ENCODE data around the gene PLCG2. TPM values are rescaled to one million over a fixed set of nuclear protein-coding genes. Genes with fewer than 3 reads are reported as not detected.

The PLCG2 gene
- total RNA-seq, 1 donor from 2014 or later, result 47.6 TPM

DNA sequence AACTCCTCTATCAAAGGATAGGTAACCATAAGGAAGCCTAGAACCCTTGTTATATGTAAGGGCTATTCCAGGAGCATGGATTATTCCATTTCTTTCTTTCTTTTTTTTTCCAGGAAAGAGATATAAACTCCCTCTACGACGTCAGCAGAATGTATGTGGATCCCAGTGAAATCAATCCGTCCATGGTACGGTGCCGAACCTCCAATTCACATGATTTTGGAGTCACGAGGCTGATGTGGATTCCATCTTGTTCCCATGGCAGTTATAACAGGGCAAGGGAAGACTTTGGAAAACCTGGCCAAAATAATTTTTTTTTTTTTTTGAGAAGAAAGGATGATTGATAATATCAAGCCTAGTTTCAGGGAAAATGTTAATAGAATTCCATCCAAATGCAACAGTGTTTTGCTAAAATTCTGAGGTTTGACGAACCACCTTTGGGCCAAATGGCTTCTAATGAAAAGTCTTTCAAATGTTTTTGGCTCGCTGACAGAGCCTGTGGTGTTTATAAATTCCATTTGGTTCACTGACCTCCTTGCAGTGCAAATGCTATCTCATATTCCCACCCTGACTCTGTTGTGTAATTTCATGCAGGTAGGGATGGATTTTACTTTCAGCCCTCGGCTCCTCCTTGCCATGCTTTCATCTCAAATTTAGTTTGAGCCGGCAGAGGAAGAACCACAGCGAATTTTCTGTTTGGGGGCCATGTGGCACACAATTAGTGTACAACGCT is 142.2 kb downstream of the PLCG2 start:
- no peak overlapping the region for H3K27ac ChIP-seq
- H3K27me3 ChIP-seq, result no peaks in the 10 kb centered on the region
- H3K36me3 ChIP-seq, result peaks cover 29% of the 10 kb centered on the region
- no peak overlapping the region for H3K4me3 ChIP-seq
- TF ChIP-seq CTCF (IDR thresholded peaks at IDR 0.05), result no peak
- no peaks in the 10 kb centered on the region for H3K9me3 ChIP-seq
- DNase-seq, result no peak
- ATAC-seq, result no peak
- intact Hi-C loops (cut with DNase I), result no loop called here
- peaks cover 3% of the 10 kb centered on the region for H3K4me1 ChIP-seq

DNA sequence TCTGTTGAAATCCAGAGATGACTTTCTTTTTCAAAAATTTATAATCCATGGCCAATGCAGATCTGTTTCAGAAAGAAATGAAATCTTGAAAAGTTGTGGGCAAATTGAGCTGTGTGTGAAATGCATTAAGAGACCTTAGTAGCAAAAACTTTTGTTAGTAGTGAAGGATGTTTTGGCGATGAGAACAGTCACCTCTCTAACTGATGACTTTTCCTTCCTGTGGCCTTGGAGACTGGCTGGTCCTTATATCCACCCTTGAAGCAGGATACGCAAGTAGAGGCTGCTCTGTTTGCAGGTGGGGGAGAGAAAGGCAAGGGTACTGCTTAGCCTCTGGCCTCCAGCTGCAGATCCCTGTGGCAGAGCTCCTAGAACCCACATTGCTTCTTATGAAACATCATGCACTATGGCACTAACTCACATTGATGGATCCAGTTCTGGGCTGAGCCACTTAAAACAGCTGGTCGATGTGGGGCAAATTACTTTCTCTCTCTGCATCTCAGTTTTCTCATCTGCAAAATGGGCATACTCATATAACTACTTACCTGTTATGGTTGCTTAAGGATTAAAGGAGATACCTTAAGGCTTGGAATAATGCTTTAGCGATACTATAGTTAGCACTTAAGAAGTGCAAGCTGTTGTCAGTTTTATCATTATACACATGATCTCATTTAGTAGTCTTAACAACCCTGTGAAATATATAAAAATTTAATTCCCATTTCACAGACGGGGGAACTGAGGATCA is 142.9 kb downstream of the PLCG2 start:
- H3K4me1 ChIP-seq, result peaks cover 3% of the 10 kb centered on the region
- no peaks in the 10 kb centered on the region for H3K27me3 ChIP-seq
- ATAC-seq (no peak), DNase-seq (no peak)
- intact Hi-C loops (cut with DNase I), result no loop called here
- no peak overlapping the region for H3K4me3 ChIP-seq
- H3K9me3 ChIP-seq, result no peaks in the 10 kb centered on the region
- peaks cover 29% of the 10 kb centered on the region for H3K36me3 ChIP-seq
- TF ChIP-seq CTCF (IDR thresholded peaks at IDR 0.05), result no peak
- H3K27ac ChIP-seq, result no peak overlapping the region

DNA sequence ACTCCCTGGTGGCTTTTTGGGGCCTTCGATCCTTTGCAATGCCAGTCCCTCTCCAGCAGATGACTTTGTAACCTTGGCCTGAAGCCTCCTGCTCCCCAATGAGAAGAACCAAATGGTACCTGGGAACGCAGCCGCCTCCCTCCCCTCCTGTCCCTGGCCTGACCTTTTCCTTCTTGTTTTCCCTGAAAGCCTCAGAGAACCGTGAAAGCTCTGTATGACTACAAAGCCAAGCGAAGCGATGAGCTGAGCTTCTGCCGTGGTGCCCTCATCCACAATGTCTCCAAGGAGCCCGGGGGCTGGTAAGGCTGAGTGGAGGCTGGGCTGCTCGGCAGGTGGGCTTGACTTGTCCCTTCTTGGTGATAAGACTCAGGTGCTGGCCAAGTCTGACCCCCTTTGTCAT is 144.2 kb downstream of the PLCG2 start:
- no peak for TF ChIP-seq CTCF (IDR thresholded peaks at IDR 0.05)
- intact Hi-C loops (cut with DNase I), result no loop called here
- ATAC-seq, result no peak
- Histone ChIP-seq H3K36me3 (peaks cover 31% of the 10 kb centered on the region), H3K9me3 (no peaks in the 10 kb centered on the region), H3K4me1 (peaks cover 3% of the 10 kb centered on the region), H3K4me3 (no peak overlapping the region), H3K27me3 (no peaks in the 10 kb centered on the region), H3K27ac (no peak overlapping the region)
- DNase-seq, result no peak

- DNase-seq (no peak), ATAC-seq (no peak)
- H3K4me3 ChIP-seq, result no peak overlapping the region
- H3K27me3 ChIP-seq, result no peaks in the 10 kb centered on the region
- TF ChIP-seq CTCF (IDR thresholded peaks at IDR 0.05), result no peak
- H3K27ac ChIP-seq, result no peak overlapping the region
- no peaks in the 10 kb centered on the region for H3K9me3 ChIP-seq
- peaks cover 35% of the 10 kb centered on the region for H3K36me3 ChIP-seq
- intact Hi-C loops (cut with DNase I), result no loop called here
- H3K4me1 ChIP-seq, result peaks cover 3% of the 10 kb centered on the region
Measured at GRCh38 chr16:81925016-81925415, 145.9 kb downstream of the PLCG2 start.

DNA sequence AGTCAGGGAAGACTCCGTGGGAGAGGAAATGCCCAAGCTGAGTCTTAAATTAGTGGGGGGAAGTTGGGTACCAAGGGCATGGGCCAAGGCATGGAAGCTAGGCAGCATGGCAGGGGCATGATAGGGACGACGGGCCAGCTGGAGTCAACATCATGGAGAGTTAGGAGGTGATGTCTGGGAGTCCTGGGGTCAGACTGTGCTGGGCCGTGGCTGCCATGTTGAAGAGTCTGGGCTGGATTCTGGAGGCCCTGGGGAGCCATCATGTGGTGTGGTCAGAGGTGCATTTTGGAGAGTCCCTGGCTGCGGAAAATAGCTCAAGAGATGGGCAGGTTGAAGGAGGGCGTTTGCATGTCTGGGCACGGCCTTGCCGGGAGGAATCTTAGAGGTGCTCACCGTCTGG is 146.9 kb downstream of the PLCG2 start:
- Histone ChIP-seq H3K4me3 (no peak overlapping the region), H3K9me3 (no peaks in the 10 kb centered on the region), H3K27ac (no peak overlapping the region), H3K4me1 (peaks cover 3% of the 10 kb centered on the region), H3K36me3 (peaks cover 34% of the 10 kb centered on the region), H3K27me3 (no peaks in the 10 kb centered on the region)
- no peak for TF ChIP-seq CTCF (IDR thresholded peaks at IDR 0.05)
- no peak for ATAC-seq
- DNase-seq, result no peak
- intact Hi-C loops (cut with DNase I), result no loop called here

Measured in upper lobe of right lung (tissue), 1 donor.